ENCODE results near the gene TARP.
A peak's percentile ranks its signal among the peaks of the same experiment; 100 is the strongest.

The TARP gene

GRCh38 chr7:38273286-38273995 lies at the start of gene TARP:
Gene TARP, minus strand, starts transcription at chr7:38273636.
- no peak for DNase-seq

- no peak for DNase-seq
These were observed 49.7 kb upstream of the TARP start for GRCh38 chr7:38323156-38323555.

- DNase-seq = no peak
These were observed 49.0 kb upstream of the TARP start for GRCh38 chr7:38322461-38322860.

GRCh38 chr7:38321967-38322366 lies 48.5 kb upstream of the TARP start:
- DNase-seq = no peak

GRCh38 chr7:38321515-38321944 lies 48.1 kb upstream of the TARP start:
- no peak for DNase-seq

- no peak for DNase-seq
These were observed 47.6 kb upstream of the TARP start for GRCh38 chr7:38321050-38321449.

- no peak for DNase-seq
These were observed 46.4 kb upstream of the TARP start for GRCh38 chr7:38319873-38320272.

GRCh38 chr7:38318803-38319416 lies 45.5 kb upstream of the TARP start:
- peak; percentile 39 for DNase-seq

GRCh38 chr7:38318241-38318640 lies 44.8 kb upstream of the TARP start:
- no peak for DNase-seq

- no peak for DNase-seq
These were observed 44.1 kb upstream of the TARP start for GRCh38 chr7:38317515-38317914.

GRCh38 chr7:38316733-38317360 lies 43.4 kb upstream of the TARP start:
- DNase-seq = no peak

GRCh38 chr7:38315410-38315809 lies 42.0 kb upstream of the TARP start:
- no peak for DNase-seq

GRCh38 chr7:38312821-38313220 lies 39.4 kb upstream of the TARP start:
- DNase-seq = no peak

GRCh38 chr7:38311329-38311937 lies 38.0 kb upstream of the TARP start:
- DNase-seq = peak; percentile 44

GRCh38 chr7:38310591-38311101 lies 37.2 kb upstream of the TARP start:
- DNase-seq = no peak

GRCh38 chr7:38309555-38309954 lies 36.1 kb upstream of the TARP start:
- no peak for DNase-seq

GRCh38 chr7:38308140-38308539 lies 34.7 kb upstream of the TARP start:
- DNase-seq = no peak

- DNase-seq = no peak
These were observed 34.2 kb upstream of the TARP start for GRCh38 chr7:38307640-38308039.

- DNase-seq = peak; percentile 68
These were observed 33.5 kb upstream of the TARP start for GRCh38 chr7:38306914-38307313.

GRCh38 chr7:38306171-38306570 lies 32.7 kb upstream of the TARP start:
- no peak for DNase-seq

GRCh38 chr7:38303866-38304265 lies 30.4 kb upstream of the TARP start:
- DNase-seq = peak; percentile 47

GRCh38 chr7:38300175-38300574 lies 26.7 kb upstream of the TARP start:
- no peak for DNase-seq

GRCh38 chr7:38299275-38299931 lies 26.0 kb upstream of the TARP start:
- DNase-seq = no peak

All from activated CD4-positive, alpha-beta T cell treated with anti-CD3 and anti-CD28 coated beads, Interleukin-2, Interleukin-6, amounts not matched to agents 100 ng/mL and 50 ng/mL, durations not matched to agents 16 hours and 8 hours (primary cell).